GM12873 (cell line): ENCODE data around the gene SPINT3.
A peak's percentile ranks its signal among the peaks of the same experiment; 100 is the strongest.

Source experiments
- TF ChIP-seq, protein P1 (sequence below): IDR thresholded peaks from 2 replicates; pipeline ENCODE4 v1.5.1; 2012; ENCODE audit warnings: low read depth, mild to moderate bottlenecking, moderate library complexity, low read length, control low read depth; ENCODE audit not compliant: insufficient read depth; ENCODE audit errors: missing control alignments

Gene SPINT3

GRCh38 chr20:45485388-45485787 is 30.0 kb downstream of the SPINT3 start:
- TF ChIP-seq, protein P1, sequence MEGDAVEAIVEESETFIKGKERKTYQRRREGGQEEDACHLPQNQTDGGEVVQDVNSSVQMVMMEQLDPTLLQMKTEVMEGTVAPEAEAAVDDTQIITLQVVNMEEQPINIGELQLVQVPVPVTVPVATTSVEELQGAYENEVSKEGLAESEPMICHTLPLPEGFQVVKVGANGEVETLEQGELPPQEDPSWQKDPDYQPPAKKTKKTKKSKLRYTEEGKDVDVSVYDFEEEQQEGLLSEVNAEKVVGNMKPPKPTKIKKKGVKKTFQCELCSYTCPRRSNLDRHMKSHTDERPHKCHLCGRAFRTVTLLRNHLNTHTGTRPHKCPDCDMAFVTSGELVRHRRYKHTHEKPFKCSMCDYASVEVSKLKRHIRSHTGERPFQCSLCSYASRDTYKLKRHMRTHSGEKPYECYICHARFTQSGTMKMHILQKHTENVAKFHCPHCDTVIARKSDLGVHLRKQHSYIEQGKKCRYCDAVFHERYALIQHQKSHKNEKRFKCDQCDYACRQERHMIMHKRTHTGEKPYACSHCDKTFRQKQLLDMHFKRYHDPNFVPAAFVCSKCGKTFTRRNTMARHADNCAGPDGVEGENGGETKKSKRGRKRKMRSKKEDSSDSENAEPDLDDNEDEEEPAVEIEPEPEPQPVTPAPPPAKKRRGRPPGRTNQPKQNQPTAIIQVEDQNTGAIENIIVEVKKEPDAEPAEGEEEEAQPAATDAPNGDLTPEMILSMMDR = no peak

- TF ChIP-seq, protein P1 = no peak
Measured at GRCh38 chr20:45484676-45485075, 30.7 kb downstream of the SPINT3 start.

GRCh38 chr20:45479822-45480221 is 35.6 kb downstream of the SPINT3 start:
- TF ChIP-seq, protein P1 = no peak

DNA sequence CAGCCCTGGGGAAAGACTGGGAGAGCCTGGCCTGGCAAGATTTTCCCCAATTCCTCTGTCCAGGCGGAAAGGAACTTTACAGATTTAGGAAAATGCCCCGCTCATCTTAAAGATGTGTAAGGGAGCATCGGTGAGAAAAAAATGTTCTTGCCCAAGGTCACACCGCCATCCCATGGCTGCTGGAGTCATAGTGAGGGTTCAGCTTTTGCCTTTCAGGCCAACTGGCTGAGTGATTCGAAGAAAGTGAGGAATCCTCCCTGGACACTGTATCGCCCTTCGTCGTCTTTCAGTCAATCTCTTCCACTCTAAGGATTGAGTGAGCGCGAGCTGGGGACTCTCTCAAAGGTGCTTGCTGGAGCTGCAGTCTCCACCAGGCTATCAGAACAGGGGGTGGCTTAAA is 44.5 kb downstream of the SPINT3 start:
- TF ChIP-seq, protein P1 = peak; percentile 24

DNA sequence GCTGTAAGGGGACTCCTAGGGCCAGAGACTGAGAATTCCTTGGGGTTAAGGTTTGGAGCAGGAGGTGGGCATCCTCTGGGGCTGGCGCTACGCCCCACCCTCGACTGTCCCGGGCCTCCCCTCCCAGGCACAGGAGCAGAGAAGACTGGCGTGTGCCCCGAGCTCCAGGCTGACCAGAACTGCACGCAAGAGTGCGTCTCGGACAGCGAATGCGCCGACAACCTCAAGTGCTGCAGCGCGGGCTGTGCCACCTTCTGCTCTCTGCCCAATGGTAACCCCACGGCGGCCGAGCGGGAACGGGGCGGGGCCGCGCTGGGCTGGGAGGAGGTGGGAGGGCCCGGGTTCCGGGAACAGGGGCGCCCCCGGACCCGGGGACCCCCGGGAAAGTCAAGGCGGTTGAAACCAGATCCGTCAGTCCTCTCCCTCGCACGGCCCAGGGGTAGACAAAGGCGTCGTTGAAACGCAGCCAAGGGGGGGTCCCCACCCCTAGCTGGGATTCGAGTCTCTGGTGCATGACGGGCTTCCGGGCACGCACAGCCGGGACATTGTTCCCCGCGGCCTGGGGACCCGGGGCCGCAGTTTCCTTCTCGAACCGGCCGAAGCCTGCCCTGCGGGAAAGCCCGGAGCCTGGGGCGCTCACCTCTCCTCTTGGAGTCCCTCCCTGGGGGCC is 45.0 kb downstream of the SPINT3 start:
- TF ChIP-seq, protein P1 = no peak

GRCh38 chr20:45469336-45470261 is 45.8 kb downstream of the SPINT3 start, which contains the start of gene WFDC2:
Gene WFDC2 (plus strand): TSS chr20:45469753. CDS start chr20:45469782, 29 bp downstream.
- TF ChIP-seq, protein P1 = no peak

DNA sequence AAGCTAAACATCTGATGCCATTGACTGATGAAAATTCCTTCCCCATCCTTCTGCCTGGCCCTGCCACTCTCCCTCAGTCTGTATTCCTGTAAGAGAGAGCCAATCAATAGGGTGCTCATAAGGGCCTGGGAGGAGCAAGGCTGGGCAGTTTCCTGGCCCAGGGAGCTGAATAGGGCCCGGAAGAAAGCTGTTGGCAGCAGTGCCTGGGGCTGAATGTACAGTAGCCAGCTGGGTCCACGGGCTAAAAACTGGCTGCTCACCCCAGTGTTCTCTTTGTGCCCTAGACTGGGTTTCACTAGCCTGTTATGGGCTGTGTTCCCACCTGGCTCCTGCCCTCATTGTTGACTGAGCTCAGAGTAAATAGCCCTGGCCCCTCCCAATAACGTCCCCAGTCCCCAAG is 47.6 kb downstream of the SPINT3 start:
- TF ChIP-seq, protein P1 = no peak
